Astrocyte (in vitro differentiated cells and primary cell): ENCODE measurements around the gene UVRAG.

ENCODE experiments used
- CTCF ChIP-seq: IDR thresholded peaks from 2 replicates; pipeline ENCODE4 v1.5.1; 2011; ENCODE audit warnings: low read depth, mild to moderate bottlenecking, inconsistent platforms, low read length, moderate library complexity; ENCODE audit not compliant: insufficient read depth
- EZH2 ChIP-seq: IDR thresholded peaks from 2 replicates; pipeline ENCODE4 v1.6.1; 2012; ENCODE audit warnings: mild to moderate bottlenecking, low read length, inconsistent platforms; ENCODE audit not compliant: insufficient read depth

GRCh38 chr11:75931124-75931523 is 116.1 kb downstream of the UVRAG start:
- TF ChIP-seq EZH2 = no peak
- no peak for TF ChIP-seq CTCF
